HCT116 (cell line): Measurements from ENCODE around the gene KAZN.

ENCODE experiments used
- CEBPB ChIP-seq: IDR thresholded peaks from 2 replicates; pipeline ENCODE4 v1.6.1; 2012; ENCODE audit warnings: low read depth
- EGR1 ChIP-seq: IDR thresholded peaks from 2 replicates; pipeline ENCODE4 v1.6.1; 2012; ENCODE audit warnings: low read depth
- EZH2phosphoT487 ChIP-seq: fragments of 200-600 bp; IDR thresholded peaks from 2 replicates; pipeline ENCODE4 v1.6.1; 2018; ENCODE audit warnings: antibody characterized with exemption, borderline replicate concordance
- POLR2A ChIP-seq: IDR thresholded peaks from 2 replicates; pipeline ENCODE4 v1.7.0; 2011; ENCODE audit warnings: borderline replicate concordance; ENCODE audit not compliant: insufficient read depth, insufficient read length; ENCODE audit errors: extremely low read depth
- POLR2AphosphoS5 ChIP-seq: IDR thresholded peaks from 2 replicates; pipeline ENCODE4 v1.6.1; 2011; ENCODE audit warnings: mild to moderate bottlenecking, low read depth, low read length, moderate library complexity
- REST ChIP-seq: IDR thresholded peaks from 2 replicates; pipeline ENCODE4 v1.6.1; 2012; ENCODE audit warnings: low read depth
- SIN3A ChIP-seq: IDR thresholded peaks from 2 replicates; pipeline ENCODE4 v1.6.1; 2012; ENCODE audit warnings: low read depth
- ZBTB33 ChIP-seq: IDR thresholded peaks from 2 replicates; pipeline ENCODE4 v1.6.1; 2011; ENCODE audit warnings: mild to moderate bottlenecking, low read length, moderate library complexity; ENCODE audit not compliant: insufficient replicate concordance; ENCODE audit errors: extremely low read depth
- TF ChIP-seq, protein P1 (sequence below), 3 experiments: fragments of 200-600 bp in 1 of 3; sonication (generic) in 1 of 3; IDR thresholded peaks in 2 of 3; conservative IDR thresholded peaks in 1 of 3; 2 replicates each; pipeline ENCODE4 v1.5.1; 2012 to 2017; ENCODE audit warnings: low read depth in 2 of 3, low read length in 2 of 3, antibody characterized with exemption in 1 of 3, borderline replicate concordance in 1 of 3, control low read depth in 1 of 3, mild to moderate bottlenecking in 1 of 3, mixed read lengths in 1 of 3, mixed run types in 1 of 3, moderate library complexity in 1 of 3; ENCODE audit not compliant: insufficient read depth in 1 of 3

GRCh38 chr1:14930247-14930965, 331.9 kb downstream of the KAZN start:
- TF ChIP-seq CEBPB = no peak
- no peak for TF ChIP-seq EZH2phosphoT487
- no peak for TF ChIP-seq POLR2A
- TF ChIP-seq ZBTB33 = no peak
- TF ChIP-seq POLR2AphosphoS5 = no peak
- TF ChIP-seq, protein P1, sequence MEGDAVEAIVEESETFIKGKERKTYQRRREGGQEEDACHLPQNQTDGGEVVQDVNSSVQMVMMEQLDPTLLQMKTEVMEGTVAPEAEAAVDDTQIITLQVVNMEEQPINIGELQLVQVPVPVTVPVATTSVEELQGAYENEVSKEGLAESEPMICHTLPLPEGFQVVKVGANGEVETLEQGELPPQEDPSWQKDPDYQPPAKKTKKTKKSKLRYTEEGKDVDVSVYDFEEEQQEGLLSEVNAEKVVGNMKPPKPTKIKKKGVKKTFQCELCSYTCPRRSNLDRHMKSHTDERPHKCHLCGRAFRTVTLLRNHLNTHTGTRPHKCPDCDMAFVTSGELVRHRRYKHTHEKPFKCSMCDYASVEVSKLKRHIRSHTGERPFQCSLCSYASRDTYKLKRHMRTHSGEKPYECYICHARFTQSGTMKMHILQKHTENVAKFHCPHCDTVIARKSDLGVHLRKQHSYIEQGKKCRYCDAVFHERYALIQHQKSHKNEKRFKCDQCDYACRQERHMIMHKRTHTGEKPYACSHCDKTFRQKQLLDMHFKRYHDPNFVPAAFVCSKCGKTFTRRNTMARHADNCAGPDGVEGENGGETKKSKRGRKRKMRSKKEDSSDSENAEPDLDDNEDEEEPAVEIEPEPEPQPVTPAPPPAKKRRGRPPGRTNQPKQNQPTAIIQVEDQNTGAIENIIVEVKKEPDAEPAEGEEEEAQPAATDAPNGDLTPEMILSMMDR (IDR thresholded peaks at IDR 0.05 in 2 of 3, conservative IDR thresholded peaks at IDR 0.05 in 1 of 3; ENCODE audit: borderline replicate concordance in 1 of 3, insufficient read depth in 1 of 3, low read depth in 2 of 3, low read length in 2 of 3) = no peak
- no peak for TF ChIP-seq EGR1
- TF ChIP-seq REST = no peak
- TF ChIP-seq SIN3A = no peak
